Activated naive CD8-positive, alpha-beta T cell treated with anti-CD3 and anti-CD28 coated beads, Interleukin-2, amount 10 ng/mL, durations not matched to agents 7 days and 5 days (primary cell): ENCODE measurements around the gene STAG3. TPM values are rescaled to one million over a fixed set of nuclear protein-coding genes. Genes with fewer than 3 reads are reported as not detected.
"Not testable (repeated sequence)": the region's sequence is repeated elsewhere in the genome, so short reads cannot be mapped to it uniquely, and the experiment has no call there.

ENCODE experiments used
- ATAC-seq: fragments of 150-1000 bp; cut with Tn5 transposase; one replicate; pipeline ENCODE4 v1.10.0; 2021; ENCODE audit warnings: low read depth, moderate library complexity
- POLR2A ChIA-PET: fragments of 350-600 bp; sonication (Branson Sonifier 250); formaldehyde crosslinking; loops from one replicate; lab custom pipeline; 2021; ENCODE audit warnings: antibody characterized with exemption; lab: Charles Lee
- DNase-seq: peaks from one replicate; pipeline ENCODE4 v3.0.0; 2021
- H3K27ac Mint-ChIP-seq: one replicate; pipeline ENCODE4 v1.8.0; 2022; ENCODE audit warnings: mild to moderate bottlenecking, mixed read lengths
- H3K27me3 Mint-ChIP-seq: one replicate; pipeline ENCODE4 v1.8.0; 2022; ENCODE audit warnings: mild to moderate bottlenecking, moderate library complexity, mixed read lengths
- H3K36me3 Mint-ChIP-seq: one replicate; pipeline ENCODE4 v1.8.0; 2021; ENCODE audit warnings: mild to moderate bottlenecking, mixed read lengths
- H3K4me1 Mint-ChIP-seq: one replicate; pipeline ENCODE4 v1.8.0; 2021; ENCODE audit warnings: mixed read lengths
- H3K4me3 Mint-ChIP-seq: one replicate; pipeline ENCODE4 v1.8.0; 2022; ENCODE audit warnings: mild to moderate bottlenecking, moderate library complexity, mixed read lengths
- H3K9me3 Mint-ChIP-seq: one replicate; pipeline ENCODE4 v1.8.0; 2021; ENCODE audit warnings: mixed read lengths
- total RNA-seq, 2 experiments: library from RNA; stranded (reverse); gene quantifications; one replicate each; pipeline ENCODE4 v1.2.3, GENCODE V29; 2021

Gene STAG3
- total RNA-seq, 2 experiments from 2014 or later: 31.1 to 38.8 TPM

GRCh38 chr7:100222445-100223132 lies 44.9 kb downstream of the STAG3 start:
- DNase-seq: no peak
- no peak for ATAC-seq
- POLR2A ChIA-PET: interaction anchor here (0.7 to 5.9 kb wide), 9 partner anchors 9 to 214 kb away, joined by 3 to 45 read pairs (median 4); partner anchors contain the start of genes GPC2, STAG3 and ZCWPW1
- no peaks in the 10 kb centered on the region for H3K27me3 Mint-ChIP-seq
- peak overlapping the region; percentile 99 for H3K27ac Mint-ChIP-seq
- H3K36me3 Mint-ChIP-seq: peaks cover 38% of the 10 kb centered on the region
- peaks cover 43% of the 10 kb centered on the region for H3K4me1 Mint-ChIP-seq
- peak overlapping the region; percentile 94 for H3K4me3 Mint-ChIP-seq
- H3K9me3 Mint-ChIP-seq: no peaks in the 10 kb centered on the region

- H3K9me3 Mint-ChIP-seq, DNase-seq, ATAC-seq, H3K27me3 Mint-ChIP-seq: not testable (repeated sequence)
- Mint-ChIP-seq H3K4me1 (peaks cover 45% of the 10 kb centered on the region), H3K4me3 (peak overlapping the region; percentile 94), H3K27ac (peak overlapping the region; percentile 99), H3K36me3 (peaks cover 40% of the 10 kb centered on the region)
- POLR2A ChIA-PET: interaction anchor here (1.0 to 1.1 kb wide), 2 partner anchors 33 to 58 kb away, joined by 4 to 5 read pairs; no protein-coding TSS in a partner anchor
These were observed 45.7 kb downstream of the STAG3 start for GRCh38 chr7:100223376-100223927.

GRCh38 chr7:100224891-100225290 lies 47.2 kb downstream of the STAG3 start:
- ATAC-seq, H3K9me3 Mint-ChIP-seq, POLR2A ChIA-PET, DNase-seq, H3K27me3 Mint-ChIP-seq: not testable (repeated sequence)
- Mint-ChIP-seq H3K27ac (peak overlapping the region; percentile 99), H3K4me3 (peak overlapping the region; percentile 94), H3K4me1 (peaks cover 38% of the 10 kb centered on the region), H3K36me3 (peaks cover 37% of the 10 kb centered on the region)

- H3K27me3 Mint-ChIP-seq, DNase-seq, H3K27ac Mint-ChIP-seq, H3K4me3 Mint-ChIP-seq, H3K9me3 Mint-ChIP-seq, POLR2A ChIA-PET, ATAC-seq: not testable (repeated sequence)
- Mint-ChIP-seq H3K4me1 (peaks cover 23% of the 10 kb centered on the region), H3K36me3 (peaks cover 33% of the 10 kb centered on the region)
These were observed 57.1 kb downstream of the STAG3 start for GRCh38 chr7:100234660-100235317.

GRCh38 chr7:100239975-100240374 lies 62.3 kb downstream of the STAG3 start:
- peaks cover 21% of the 10 kb centered on the region for H3K4me1 Mint-ChIP-seq
- H3K36me3 Mint-ChIP-seq, H3K27ac Mint-ChIP-seq, DNase-seq, H3K27me3 Mint-ChIP-seq, H3K9me3 Mint-ChIP-seq, H3K4me3 Mint-ChIP-seq, POLR2A ChIA-PET: not testable (repeated sequence)
- peak; percentile 19 for ATAC-seq

GRCh38 chr7:100243385-100243784 lies 65.7 kb downstream of the STAG3 start:
- H3K4me1 Mint-ChIP-seq: peaks cover 19% of the 10 kb centered on the region
- H3K27ac Mint-ChIP-seq: peak overlapping the region; percentile 49
- H3K9me3 Mint-ChIP-seq, H3K27me3 Mint-ChIP-seq, H3K36me3 Mint-ChIP-seq, DNase-seq, POLR2A ChIA-PET: not testable (repeated sequence)
- H3K4me3 Mint-ChIP-seq: peak overlapping the region; percentile 29
- ATAC-seq: peak; percentile 48

GRCh38 chr7:100244988-100245605 lies 67.4 kb downstream of the STAG3 start:
- POLR2A ChIA-PET, DNase-seq, H3K4me3 Mint-ChIP-seq, H3K27me3 Mint-ChIP-seq, H3K36me3 Mint-ChIP-seq, ATAC-seq, H3K9me3 Mint-ChIP-seq: not testable (repeated sequence)
- Mint-ChIP-seq H3K27ac (peak overlapping the region; percentile 26), H3K4me1 (peaks cover 12% of the 10 kb centered on the region)

- H3K27me3 Mint-ChIP-seq, H3K4me3 Mint-ChIP-seq, H3K9me3 Mint-ChIP-seq, H3K36me3 Mint-ChIP-seq, DNase-seq, POLR2A ChIA-PET, H3K27ac Mint-ChIP-seq, ATAC-seq: not testable (repeated sequence)
- peaks cover 12% of the 10 kb centered on the region for H3K4me1 Mint-ChIP-seq
These were observed 68.6 kb downstream of the STAG3 start for GRCh38 chr7:100246121-100246864.

- H3K36me3 Mint-ChIP-seq, POLR2A ChIA-PET, ATAC-seq, H3K9me3 Mint-ChIP-seq, H3K27ac Mint-ChIP-seq, H3K4me3 Mint-ChIP-seq, H3K27me3 Mint-ChIP-seq, DNase-seq: not testable (repeated sequence)
- peaks cover 12% of the 10 kb centered on the region for H3K4me1 Mint-ChIP-seq
These were observed 69.1 kb downstream of the STAG3 start for GRCh38 chr7:100246865-100247137.

- ATAC-seq (peak; percentile 20), DNase-seq (no peak)
- Mint-ChIP-seq H3K4me3 (no peak overlapping the region), H3K27me3 (no peaks in the 10 kb centered on the region), H3K9me3 (no peaks in the 10 kb centered on the region), H3K27ac (no peak overlapping the region), H3K4me1 (peaks cover 12% of the 10 kb centered on the region), H3K36me3 (no peaks in the 10 kb centered on the region)
- POLR2A ChIA-PET: no interaction called here
These were observed 69.5 kb downstream of the STAG3 start for GRCh38 chr7:100247152-100247757.

GRCh38 chr7:100248483-100248882 lies 70.8 kb downstream of the STAG3 start:
- no peaks in the 10 kb centered on the region for H3K27me3 Mint-ChIP-seq
- peaks cover 6% of the 10 kb centered on the region for H3K4me1 Mint-ChIP-seq
- no peak overlapping the region for H3K4me3 Mint-ChIP-seq

GRCh38 chr7:100257017-100257416 lies 79.3 kb downstream of the STAG3 start:
- POLR2A ChIA-PET: no interaction called here
- H3K4me3 Mint-ChIP-seq: no peak overlapping the region
- no peaks in the 10 kb centered on the region for H3K27me3 Mint-ChIP-seq
- DNase-seq: no peak
- H3K36me3 Mint-ChIP-seq: peaks cover 3% of the 10 kb centered on the region
- no peak for ATAC-seq
- H3K4me1 Mint-ChIP-seq: peaks cover under 1% of the 10 kb centered on the region
- H3K9me3 Mint-ChIP-seq: no peaks in the 10 kb centered on the region
- H3K27ac Mint-ChIP-seq: no peak overlapping the region

More at GRCh38 chr7:100248483-100248882, 70.8 kb downstream of the STAG3 start:
- ATAC-seq (no peak), DNase-seq (no peak)
- Mint-ChIP-seq H3K27ac (no peak overlapping the region), H3K36me3 (no peaks in the 10 kb centered on the region), H3K9me3 (no peaks in the 10 kb centered on the region)
- POLR2A ChIA-PET: no interaction called here

GRCh38 chr7:100259984-100260383 lies 82.3 kb downstream of the STAG3 start:
- DNase-seq, H3K9me3 Mint-ChIP-seq, POLR2A ChIA-PET, H3K4me3 Mint-ChIP-seq, H3K36me3 Mint-ChIP-seq, ATAC-seq, H3K27ac Mint-ChIP-seq, H3K27me3 Mint-ChIP-seq, H3K4me1 Mint-ChIP-seq: not testable (repeated sequence)
